Esophagus (tissue), 2 donors: ENCODE measurements around the gene RNF181. TPM values are rescaled to one million over a fixed set of nuclear protein-coding genes. Genes with fewer than 3 reads are reported as not detected.

Experiments used
- H3K27ac ChIP-seq, 2 donors: one replicate each; pipeline ENCODE4 v1.5.1; 2013; ENCODE audit warnings: low read depth in 2 of 2, mild to moderate bottlenecking in 2 of 2, inconsistent platforms in 1 of 2, low read length in 1 of 2, moderate library complexity in 1 of 2
- H3K27me3 ChIP-seq, 2 donors: one replicate each; pipeline ENCODE4 v1.6.1; 2013; ENCODE audit warnings: low read length in 2 of 2, control low read depth in 1 of 2, mild to moderate bottlenecking in 1 of 2; ENCODE audit not compliant: insufficient read depth in 2 of 2, control insufficient read depth in 1 of 2
- H3K36me3 ChIP-seq, 2 donors: one replicate each; pipeline ENCODE4 v1.6.1; 2013; ENCODE audit warnings: low read length in 1 of 2; ENCODE audit not compliant: control insufficient read depth in 2 of 2, insufficient read depth in 2 of 2
- H3K4me1 ChIP-seq, 2 donors: one replicate each; pipeline ENCODE4 v1.6.1; 2013; ENCODE audit warnings: low read length in 1 of 2; ENCODE audit not compliant: control insufficient read depth in 2 of 2, insufficient read depth in 2 of 2
- H3K4me3 ChIP-seq, 2 donors: one replicate each; pipeline ENCODE4 v1.5.1; 2013; ENCODE audit warnings: low read length in 2 of 2, mild to moderate bottlenecking in 2 of 2, low read depth in 1 of 2, moderate library complexity in 1 of 2
- H3K9me3 ChIP-seq, 2 donors: one replicate each; pipeline ENCODE4 v1.6.1; 2013; ENCODE audit warnings: mild to moderate bottlenecking in 2 of 2, low read depth in 1 of 2, low read length in 1 of 2, moderate library complexity in 1 of 2; ENCODE audit not compliant: control insufficient read depth in 2 of 2, insufficient read depth in 1 of 2
- WGBS, 2 donors: extraction: QIAGEN DNeasy Blood & Tissue Kit; methylation state at CpG; one replicate each; pipeline ENCODE4 v1.1.7; 2013; 5-methylcytosine and 5-hydroxymethylcytosine counted together
- polyA plus RNA-seq, 2 donors: library from polyadenylated mRNA; stranded (reverse); fragments of 200-250 nt; gene quantifications; one replicate each; pipeline ENCODE4 v1.2.3, GENCODE V29; 2013
- donor health status: healthy with polysubstance abuse.
- donor health status: Bipolar disorder and iron deficiency.

RNF181 gene
- polyA plus RNA-seq, 2 donors: 159 to 189 TPM

DNA sequence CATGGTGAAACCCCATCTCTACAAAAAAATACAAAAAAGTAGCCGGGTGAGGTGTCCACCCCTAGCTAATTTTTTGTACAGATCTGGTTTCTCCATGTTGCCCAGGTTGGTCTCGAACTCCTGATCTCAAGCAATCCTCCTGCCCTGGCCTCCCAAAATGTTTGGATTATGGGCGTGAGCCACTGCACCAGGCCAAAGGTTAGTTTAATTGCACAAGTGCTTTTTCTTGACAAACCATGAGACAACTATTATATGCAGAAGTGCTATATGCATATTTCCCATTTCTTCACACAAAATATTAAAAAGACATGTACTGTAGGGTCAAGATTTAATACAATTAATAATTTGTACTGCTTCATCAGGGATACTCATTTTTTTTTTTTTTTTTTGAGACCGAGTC is 29.3 kb upstream of the RNF181 start:
- no peaks in the 10 kb centered on the region for H3K27me3 ChIP-seq
- no peaks in the 10 kb centered on the region for H3K4me1 ChIP-seq
- no peaks in the 10 kb centered on the region for H3K36me3 ChIP-seq
- H3K9me3 ChIP-seq: no peaks in the 10 kb centered on the region
- 78 to 83% methylated on average over 4 of the region's 4 CpGs for WGBS, 2 donors
- H3K4me3 ChIP-seq: no peak overlapping the region
- no peak overlapping the region for H3K27ac ChIP-seq

- Histone ChIP-seq H3K36me3 (no peaks in the 10 kb centered on the region), H3K9me3 (no peaks in the 10 kb centered on the region), H3K4me1 (peaks cover 3 to 8% of the 10 kb centered on the region in 2 donors), H3K27ac (no peak overlapping the region), H3K4me3 (no peak overlapping the region), H3K27me3 (no peaks in the 10 kb centered on the region)
- WGBS, 2 donors: 86 to 92% methylated on average over 8 of the region's 8 CpGs
Observed at GRCh38 chr2:85575739-85576138, 19.8 kb upstream of the RNF181 start.

DNA sequence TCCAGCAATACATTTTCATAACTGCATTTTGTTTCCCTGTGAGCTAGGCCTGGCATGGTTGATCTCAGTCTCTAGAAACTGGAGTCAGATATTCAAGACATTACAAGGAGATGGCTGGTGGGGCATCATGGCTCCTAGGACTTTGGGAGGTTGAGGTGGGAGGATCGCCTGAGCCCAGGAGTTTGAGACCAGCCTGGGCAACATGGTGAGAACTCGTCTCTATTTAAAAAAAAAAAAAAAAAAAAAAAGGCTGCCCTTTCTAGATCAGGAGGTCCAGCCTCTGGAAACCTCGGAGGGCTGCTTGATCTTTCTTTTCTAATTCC is 18.5 kb upstream of the RNF181 start:
- 35 to 43% methylated on average over 3 of the region's 3 CpGs for WGBS, 2 donors
- Histone ChIP-seq H3K27ac (peak overlapping the region; percentile 82 to 98), H3K27me3 (no peaks in the 10 kb centered on the region), H3K36me3 (peaks cover 0 to 7% of the 10 kb centered on the region in 2 donors), H3K4me3 (peak overlapping the region in 1 of 2 donors; percentile 89), H3K4me1 (peaks cover 3 to 8% of the 10 kb centered on the region in 2 donors), H3K9me3 (no peaks in the 10 kb centered on the region)

DNA sequence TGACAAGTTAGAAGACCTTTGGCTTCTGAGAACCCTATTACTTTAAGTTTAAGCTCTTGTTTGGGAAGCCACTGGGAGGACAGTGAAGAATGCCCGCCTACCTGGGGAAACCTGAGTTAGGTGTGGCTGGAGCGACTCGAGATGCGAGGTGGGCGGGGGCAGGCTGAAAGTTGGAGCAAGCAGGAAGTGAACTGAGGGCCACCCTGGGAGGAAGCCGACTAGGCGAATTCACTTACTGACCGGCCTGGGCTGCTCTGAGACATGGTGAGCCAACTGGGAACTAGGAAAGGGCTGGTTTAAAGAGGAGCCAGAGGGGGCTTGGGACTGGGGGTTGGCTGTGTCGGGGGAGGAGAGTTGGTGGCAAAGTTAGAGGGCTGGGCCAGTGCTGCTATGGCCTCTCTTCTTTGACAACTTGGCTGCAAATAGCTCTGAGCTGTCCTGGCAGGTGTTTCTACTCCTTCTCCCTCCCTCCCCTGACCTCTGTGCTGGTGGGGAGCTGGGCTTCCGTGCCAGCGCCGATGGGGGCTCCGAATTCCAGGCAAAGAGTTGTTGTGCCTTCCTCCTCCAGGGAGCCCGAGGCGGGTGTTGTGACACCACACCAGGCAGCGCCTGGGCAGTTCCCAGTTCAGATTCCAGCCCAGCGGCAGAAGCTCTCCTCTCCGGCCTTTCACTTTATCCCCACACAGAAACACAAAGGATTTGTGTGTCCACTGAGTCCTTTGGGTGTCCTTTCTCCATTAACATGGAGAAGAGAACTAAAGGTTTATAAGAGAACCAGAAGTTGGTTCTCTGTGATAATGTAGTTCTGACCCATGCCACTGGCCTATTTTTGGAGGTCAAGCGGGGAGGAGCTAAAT is 17.9 kb upstream of the RNF181 start, which contains the start of gene VAMP8:
Gene VAMP8 (plus strand): TSS at position 201 of the 857 bp plus-strand sequence. CDS start 61 bp downstream, at position 262.
- no peaks in the 10 kb centered on the region for H3K27me3 ChIP-seq
- peaks cover 3 to 8% of the 10 kb centered on the region in 2 donors for H3K4me1 ChIP-seq
- H3K4me3 ChIP-seq: peak within 1 kb of the TSS; percentile 66 to 89
- 17 to 21% methylated on average over 19 of the region's 19 CpGs for WGBS, 2 donors
- no peaks in the 10 kb centered on the region for H3K9me3 ChIP-seq
- H3K36me3 ChIP-seq: peaks cover 5 to 7% of the 10 kb centered on the region in 2 donors
- H3K27ac ChIP-seq: peak within 1 kb of the TSS; percentile 82 to 98

GRCh38 chr2:85578243-85579180 is 17.0 kb upstream of the RNF181 start:
- Histone ChIP-seq H3K4me3 (peak overlapping the region; percentile 66 to 89), H3K27me3 (no peaks in the 10 kb centered on the region), H3K27ac (peak overlapping the region; percentile 82 to 98), H3K4me1 (peaks cover 3 to 8% of the 10 kb centered on the region in 2 donors), H3K9me3 (no peaks in the 10 kb centered on the region), H3K36me3 (peaks cover 6 to 7% of the 10 kb centered on the region in 2 donors)
- 23 to 28% methylated on average over 19 of the region's 19 CpGs for WGBS, 2 donors

DNA sequence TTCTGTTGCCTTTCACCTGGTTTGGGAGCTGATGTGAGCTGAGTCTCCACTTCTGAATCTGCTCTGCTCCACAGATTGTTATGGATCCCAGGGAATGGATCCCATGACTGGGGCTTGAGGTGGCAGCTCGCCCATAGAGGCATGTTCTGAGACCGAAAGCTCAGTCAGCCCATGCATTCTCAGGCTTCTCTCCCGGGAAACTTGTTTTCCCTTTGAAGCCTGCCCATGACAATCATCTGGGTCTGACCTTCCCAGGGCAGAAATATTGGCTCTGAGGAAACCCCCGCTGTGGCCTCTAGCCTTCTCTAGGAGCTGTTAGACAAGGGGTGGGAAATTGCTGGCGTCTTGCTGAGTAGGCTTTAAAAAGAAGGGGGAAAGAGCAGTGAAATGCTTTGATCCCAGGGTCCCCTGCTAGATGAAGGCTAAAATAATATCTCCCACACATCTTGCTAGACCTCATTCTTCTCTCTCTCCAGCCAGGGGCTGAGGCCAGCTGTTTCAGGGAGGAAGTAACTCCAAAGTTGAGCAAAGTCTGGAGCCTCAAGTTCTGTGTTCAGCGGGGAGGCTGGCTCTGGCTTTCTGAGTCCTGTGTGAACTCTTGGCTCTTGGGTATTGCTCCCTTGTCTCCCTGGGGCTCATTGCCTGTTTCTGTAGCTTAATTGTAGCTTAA is 16.1 kb upstream of the RNF181 start:
- H3K27ac ChIP-seq: peak overlapping the region; percentile 82 to 98
- peak overlapping the region in 1 of 2 donors; percentile 89 for H3K4me3 ChIP-seq
- H3K36me3 ChIP-seq: peaks cover 6 to 7% of the 10 kb centered on the region in 2 donors
- H3K27me3 ChIP-seq: no peaks in the 10 kb centered on the region
- H3K9me3 ChIP-seq: no peaks in the 10 kb centered on the region
- H3K4me1 ChIP-seq: peaks cover 3 to 12% of the 10 kb centered on the region in 2 donors
- 40 to 42% methylated on average over 6 of the region's 6 CpGs for WGBS, 2 donors

- whole genome bisulfite sequencing, 2 donors: 79 to 81% methylated on average over 3 of the region's 3 CpGs
- Histone ChIP-seq H3K9me3 (no peaks in the 10 kb centered on the region), H3K27ac (no peak overlapping the region), H3K4me3 (no peak overlapping the region), H3K4me1 (peaks cover 3 to 14% of the 10 kb centered on the region in 2 donors), H3K27me3 (no peaks in the 10 kb centered on the region), H3K36me3 (peaks cover 6 to 7% of the 10 kb centered on the region in 2 donors)
Observed at GRCh38 chr2:85580206-85580605, 15.3 kb upstream of the RNF181 start.

DNA sequence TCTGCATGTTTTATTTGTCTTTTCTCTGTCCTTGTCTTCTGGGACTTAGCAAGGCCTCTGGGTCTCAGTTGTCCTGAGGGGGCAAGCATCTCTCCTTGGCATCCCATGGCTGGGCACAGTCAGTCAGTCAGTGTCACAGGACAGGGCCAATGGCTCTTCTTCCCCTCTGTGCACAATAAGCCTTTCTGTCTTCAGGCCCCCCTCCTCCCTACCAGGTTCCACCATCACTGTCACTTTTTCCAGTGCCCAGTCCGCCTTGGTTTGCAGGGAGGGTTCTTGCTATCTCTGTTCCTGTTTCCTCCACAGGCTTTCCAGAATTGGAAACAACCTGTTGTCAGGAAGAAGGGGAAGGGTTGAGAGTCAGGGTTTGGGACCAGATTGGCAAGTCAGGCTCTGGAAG is 13.1 kb upstream of the RNF181 start:
- H3K4me3 ChIP-seq: no peak overlapping the region
- H3K36me3 ChIP-seq: peaks cover 6 to 7% of the 10 kb centered on the region in 2 donors
- H3K4me1 ChIP-seq: peaks cover 3 to 19% of the 10 kb centered on the region in 2 donors
- no peak overlapping the region for H3K27ac ChIP-seq
- no peaks in the 10 kb centered on the region for H3K9me3 ChIP-seq
- no peaks in the 10 kb centered on the region for H3K27me3 ChIP-seq
- WGBS, 2 donors: 70 to 74% methylated on average over 1 of the region's 1 CpG
